H1 (cell line): ENCODE measurements around the gene MED12L. TPM values are rescaled to one million over a fixed set of nuclear protein-coding genes. Genes with fewer than 3 reads are reported as not detected.
A peak's percentile ranks its signal among the peaks of the same experiment; 100 is the strongest.

Experiments used
- CTCF ChIA-PET: fragments of 300-600 bp; sonication (Branson Sonifier 250); formaldehyde crosslinking; loops from one replicate; lab custom pipeline; 2021; ENCODE audit not compliant: partially characterized antibody; lab: Charles Lee
- POLR2A ChIA-PET: fragments of 300-600 bp; sonication (Branson Sonifier 250); formaldehyde crosslinking; loops from one replicate; lab custom pipeline; 2021; ENCODE audit warnings: inconsistent platforms; ENCODE audit not compliant: partially characterized antibody; lab: Charles Lee
- DNase-seq, 2 experiments: peaks; one replicate each; pipeline versions ENCODE4 v3.0.0 to v3.0.0-alpha.2; 2010 to 2022; ENCODE audit warnings: low spot score in 2 of 2, low read depth in 1 of 2, mixed read lengths in 1 of 2
- FAIRE-seq: peaks from 2 replicates; lab custom pipeline; 2011; peaks lifted over from hg19 to GRCh38; lab: Jason Lieb, UNC
- H2AFZ ChIP-seq: 2 replicates; pipeline ENCODE4 v1.8.1; 2012; ENCODE audit warnings: low read length, inconsistent platforms
- H2AK5ac ChIP-seq: 2 replicates; pipeline ENCODE4 v1.6.1; 2013; ENCODE audit warnings: low read depth, low read length
- H2BK120ac ChIP-seq: replicated peaks from 2 replicates; pipeline ENCODE3; 2013; ENCODE audit warnings: low read depth, low read length, inconsistent platforms
- H2BK12ac ChIP-seq: 2 replicates; pipeline ENCODE4 v1.6.1; 2013; ENCODE audit warnings: low read depth, low read length
- H2BK15ac ChIP-seq: 2 replicates; pipeline ENCODE4 v1.6.1; 2013; ENCODE audit warnings: low read length
- H2BK20ac ChIP-seq: 2 replicates; pipeline ENCODE4 v1.6.1; 2013; ENCODE audit warnings: low read length
- H2BK5ac ChIP-seq: 2 replicates; pipeline ENCODE4 v1.6.1; 2013; ENCODE audit warnings: low read depth, low read length
- H3K14ac ChIP-seq: 2 replicates; pipeline ENCODE4 v1.6.1; 2013; ENCODE audit warnings: inconsistent platforms; ENCODE audit not compliant: insufficient read length
- H3K18ac ChIP-seq: 2 replicates; pipeline ENCODE4 v1.6.1; 2013; ENCODE audit warnings: low read length; ENCODE audit errors: extremely low read depth
- H3K23ac ChIP-seq: 2 replicates; pipeline ENCODE4 v1.6.1; 2013; ENCODE audit warnings: inconsistent platforms; ENCODE audit not compliant: insufficient read length
- H3K23me2 ChIP-seq: 2 replicates; pipeline ENCODE4 v1.6.1; 2013; ENCODE audit warnings: low read depth, low read length
- H3K27ac ChIP-seq: 2 replicates; pipeline ENCODE4 v1.6.1; 2011; ENCODE audit warnings: low read depth, low read length, inconsistent platforms
- H3K27me3 ChIP-seq, 4 experiments: replicated peaks in 1 of 4; 1 replicate in 1 of 4; 2 replicates in 3 of 4; pipeline versions ENCODE4 v1.6.1 to v1.8.1; 2011 to 2013; ENCODE audit warnings: low read length in 3 of 4, mild to moderate bottlenecking in 3 of 4, inconsistent platforms in 2 of 4, mixed read lengths in 2 of 4, moderate library complexity in 1 of 4; ENCODE audit not compliant: control insufficient read depth in 3 of 4, insufficient read depth in 3 of 4; ENCODE audit errors: extremely low read depth in 1 of 4
- H3K36me3 ChIP-seq, 4 experiments: 2 replicates each; pipeline versions ENCODE4 v1.6.1 to v1.8.1; 2011 to 2013; ENCODE audit warnings: mild to moderate bottlenecking in 4 of 4, low read length in 3 of 4, moderate library complexity in 2 of 4, control low read depth in 1 of 4, inconsistent platforms in 1 of 4; ENCODE audit not compliant: insufficient read depth in 4 of 4, control insufficient read depth in 2 of 4
- H3K4ac ChIP-seq: replicated peaks from 2 replicates; pipeline ENCODE3; 2013; ENCODE audit warnings: low read length, low read depth, mixed read lengths, inconsistent platforms; ENCODE audit not compliant: insufficient read length
- H3K4me1 ChIP-seq, 4 experiments: replicated peaks in 1 of 4; 1 replicate in 1 of 4; 2 replicates in 3 of 4; pipeline versions ENCODE4 v1.6.1 to v1.8.1; 2011 to 2013; ENCODE audit warnings: low read length in 3 of 4, inconsistent platforms in 2 of 4, mixed read lengths in 1 of 4; ENCODE audit not compliant: insufficient read depth in 4 of 4, control insufficient read depth in 3 of 4
- H3K4me2 ChIP-seq, 2 experiments: 2 replicates each; pipeline versions ENCODE4 v1.6.1 to v1.8.1; 2011 to 2013; ENCODE audit warnings: low read depth in 2 of 2, low read length in 2 of 2, control low read depth in 1 of 2, inconsistent platforms in 1 of 2, mild to moderate bottlenecking in 1 of 2; ENCODE audit not compliant: insufficient read depth in 1 of 2
- H3K4me3 ChIP-seq, 4 experiments: fragments of 200-600, 300-600 bp in 1 of 4; sonication (generic), shearing (Covaris generic), sonication (Bioruptor Twin) in 1 of 4; 2 replicates each; pipeline versions ENCODE4 v1.5.1 to v1.8.1; 2011 to 2016; ENCODE audit warnings: low read length in 4 of 4, low read depth in 3 of 4, control low read depth in 2 of 4, inconsistent platforms in 2 of 4, mild to moderate bottlenecking in 2 of 4, mixed read lengths in 1 of 4, moderate library complexity in 1 of 4; ENCODE audit not compliant: insufficient read depth in 2 of 4; ENCODE audit errors: extremely low read depth in 1 of 4
- H3K56ac ChIP-seq: replicated peaks from 2 replicates; pipeline ENCODE3; 2013; ENCODE audit warnings: low read depth, mild to moderate bottlenecking, mixed read lengths, low read length, inconsistent platforms; ENCODE audit not compliant: insufficient read length
- H3K79me1 ChIP-seq: 2 replicates; pipeline ENCODE4 v1.6.1; 2013; ENCODE audit warnings: low read depth, low read length, control low read depth
- H3K79me2 ChIP-seq, 2 experiments: 2 replicates each; pipeline versions ENCODE4 v1.6.1 to v1.8.1; 2012 to 2013; ENCODE audit warnings: low read length in 2 of 2, mild to moderate bottlenecking in 2 of 2, inconsistent platforms in 1 of 2; ENCODE audit not compliant: insufficient read depth in 2 of 2, control insufficient read depth in 1 of 2
- H3K9ac ChIP-seq, 4 experiments: replicated peaks in 1 of 4; 1 replicate in 1 of 4; 2 replicates in 3 of 4; pipeline versions ENCODE4 v1.6.1 to v1.8.1; 2011 to 2013; ENCODE audit warnings: low read depth in 3 of 4, low read length in 3 of 4, control low read depth in 2 of 4, mild to moderate bottlenecking in 2 of 4, moderate library complexity in 2 of 4, inconsistent platforms in 1 of 4; ENCODE audit errors: extremely low read depth in 1 of 4
- H3K9me3 ChIP-seq, 2 experiments: 2 replicates each; pipeline versions ENCODE4 v1.6.1 to v1.8.1; 2012 to 2013; ENCODE audit warnings: mild to moderate bottlenecking in 2 of 2, moderate library complexity in 2 of 2, control low read depth in 1 of 2, inconsistent platforms in 1 of 2, low read depth in 1 of 2, low read length in 1 of 2, mixed read lengths in 1 of 2; ENCODE audit not compliant: insufficient read depth in 2 of 2
- H4K20me1 ChIP-seq, 2 experiments: replicated peaks in 1 of 2; 2 replicates each; pipeline versions ENCODE3 to v1.8.1; 2011 to 2013; ENCODE audit warnings: inconsistent platforms in 2 of 2, low read length in 2 of 2, mild to moderate bottlenecking in 1 of 2; ENCODE audit not compliant: insufficient read depth in 2 of 2, control insufficient read depth in 1 of 2
- H4K5ac ChIP-seq: 2 replicates; pipeline ENCODE4 v1.6.1; 2013; ENCODE audit warnings: low read length, low read depth, mixed read lengths, inconsistent platforms; ENCODE audit not compliant: insufficient read length
- H4K8ac ChIP-seq: 2 replicates; pipeline ENCODE4 v1.8.0; 2013; ENCODE audit warnings: mild to moderate bottlenecking, moderate library complexity, low read length, inconsistent platforms; ENCODE audit not compliant: insufficient read depth; ENCODE audit errors: extremely low read depth
- H4K91ac ChIP-seq: replicated peaks from 2 replicates; pipeline ENCODE3; 2013; ENCODE audit warnings: low read length, mixed read lengths, inconsistent platforms; ENCODE audit not compliant: insufficient read length
- BACH1 ChIP-seq: IDR thresholded peaks from 2 replicates; pipeline ENCODE4 v1.6.1; 2012; ENCODE audit warnings: low read length, improper control_type of control experiment
- CHD1 ChIP-seq: IDR thresholded peaks from 2 replicates; pipeline ENCODE4 v1.6.1; 2012; ENCODE audit warnings: low read depth, low read length, improper control_type of control experiment
- EP300 ChIP-seq, 2 experiments: IDR thresholded peaks; 1 replicate in 1 of 2; 2 replicates in 1 of 2; pipeline ENCODE4 v1.6.1; 2011 to 2012; ENCODE audit warnings: low read depth in 2 of 2, low read length in 2 of 2, mild to moderate bottlenecking in 2 of 2, borderline replicate concordance in 1 of 2, inconsistent platforms in 1 of 2, moderate library complexity in 1 of 2
- JUN ChIP-seq: IDR thresholded peaks from 2 replicates; pipeline ENCODE4 v1.6.1; 2011; ENCODE audit warnings: low read depth, mild to moderate bottlenecking, improper control_type of control experiment, low read length
- POLR2AphosphoS5 ChIP-seq: IDR thresholded peaks from 2 replicates; pipeline ENCODE4 v1.6.1; 2011; ENCODE audit warnings: low read depth, low read length
- SIRT6 ChIP-seq: IDR thresholded peaks from one replicate; pipeline ENCODE4 v1.7.1; 2012; ENCODE audit warnings: low read length, inconsistent platforms
- TCF12 ChIP-seq: IDR thresholded peaks from 2 replicates; pipeline ENCODE4 v1.6.1; 2011; ENCODE audit warnings: low read depth, mild to moderate bottlenecking, low read length
- ZNF274 ChIP-seq: IDR thresholded peaks from 2 replicates; pipeline ENCODE4 v1.7.0; 2012; ENCODE audit warnings: low read length, borderline replicate concordance; ENCODE audit errors: extremely low read depth
- WGBS, 2 experiments: shearing (Covaris generic) in 1 of 2; methylation state at CpG; one replicate each; pipeline versions ENCODE4 v1.1.6 to v1.1.7; 2013 to 2015; ENCODE audit warnings: low lambda C conversion rate in 2 of 2, mixed read lengths in 2 of 2, inconsistent platforms in 1 of 2, low coverage in 1 of 2, missing lambda C conversion rate in 1 of 2; ENCODE audit not compliant: insufficient replicate concordance in 2 of 2, insufficient coverage in 1 of 2, insufficient read length in 1 of 2; ENCODE audit errors: extremely low coverage in 1 of 2, missing lambda C conversion rate in 1 of 2; 5-methylcytosine and 5-hydroxymethylcytosine counted together
- polyA plus RNA-seq, 7 experiments: library from polyadenylated mRNA; depleted of rRNA in 3 of 7; stranded (reverse) in 5 of 7; unstranded in 2 of 7; fragments of >200 nt in 5 of 7; fragments of 200-250 nt in 2 of 7; gene quantifications; 1 replicate in 5 of 7; 2 replicates in 1 of 7; 4 replicates in 1 of 7; pipeline versions ENCODE4 v1.2.1 to v1.2.3, GENCODE V29; 2011 to 2013; ENCODE audit warnings: missing spikeins in 2 of 7, mixed read lengths in 2 of 7
- total RNA-seq: library from RNA; stranded (reverse); fragmentation: NEBNext Ultra II Directional; extraction: Animal tissue kit (Norgen Biotek cat#: 25700); gene quantifications from 2 replicates; pipeline ENCODE4 v1.2.1, GENCODE V29; 2021
- TF ChIP-seq, protein P1 (sequence below), 3 experiments: IDR thresholded peaks; 1 replicate in 2 of 3; 2 replicates in 1 of 3; pipeline versions ENCODE4 v1.5.1 to v1.6.1; 2011; ENCODE audit warnings: low read length in 3 of 3, mild to moderate bottlenecking in 3 of 3, inconsistent platforms in 2 of 3, low read depth in 1 of 3, moderate library complexity in 1 of 3; ENCODE audit not compliant: insufficient read depth in 1 of 3; ENCODE audit errors: control extremely low read depth in 1 of 3
- TF ChIP-seq, protein P2 (sequence below): IDR thresholded peaks from 2 replicates; pipeline ENCODE4 v1.6.1; 2011; ENCODE audit warnings: low read length, improper control_type of control experiment

The MED12L gene
- total and polyA plus RNA-seq, 2 of the 8 experiments (the other 6 are each of a cell fraction or from before 2014, with no cell fraction given) = 3.6 to 26.2 TPM

DNA sequence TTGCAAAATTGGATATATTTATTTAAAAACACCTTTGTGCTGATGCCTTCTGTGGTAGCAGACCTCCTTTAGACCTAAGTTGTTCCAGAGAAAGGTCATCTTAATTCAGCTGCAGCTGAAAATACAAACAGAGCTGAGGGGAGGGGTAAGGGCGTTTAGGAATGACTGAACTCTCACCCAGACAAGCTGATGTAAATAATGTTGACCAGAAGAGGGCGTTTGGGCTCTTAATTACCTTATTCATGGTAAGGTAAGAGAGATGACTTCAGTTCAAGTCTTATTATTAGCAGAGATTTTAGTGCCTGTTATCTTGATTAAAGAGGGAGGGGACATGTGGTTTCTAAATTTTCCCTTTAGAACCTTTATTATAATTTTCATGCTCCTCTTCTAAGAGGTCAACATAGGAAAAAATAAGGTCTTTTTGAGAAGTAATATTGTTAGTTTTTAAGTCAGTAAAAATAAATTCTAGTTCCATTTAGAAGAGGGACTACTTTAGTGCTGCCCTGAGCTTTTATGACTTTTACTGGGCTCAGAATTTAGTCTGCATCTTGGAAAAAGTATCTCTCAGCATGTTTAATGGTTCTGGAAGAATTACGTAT lies 71.3 kb downstream of the MED12L start:
- Histone ChIP-seq H3K27me3 (no peaks in the 10 kb centered on the region), H4K8ac (no peak overlapping the region), H3K23me2 (no peaks in the 10 kb centered on the region), H3K56ac (no peak overlapping the region), H3K9ac (no peak overlapping the region), H3K18ac (no peak overlapping the region), H2BK12ac (no peak overlapping the region), H3K79me2 (no peaks in the 10 kb centered on the region), H3K23ac (no peak overlapping the region), H3K14ac (no peak overlapping the region), H2AFZ (no peak overlapping the region), H4K5ac (no peak overlapping the region), H2BK5ac (no peak overlapping the region), H3K4me2 (no peak overlapping the region), H3K4me3 (no peak overlapping the region), H3K9me3 (no peaks in the 10 kb centered on the region), H3K4ac (no peak overlapping the region), H4K20me1 (no peaks in the 10 kb centered on the region), H3K4me1 (peaks cover 0 to 5% (median 3%) of the 10 kb centered on the region in 4 experiments; a peak in 4 of 7 replicates), H3K79me1 (no peaks in the 10 kb centered on the region), H3K27ac (no peak overlapping the region), H2BK20ac (no peak overlapping the region), H2BK120ac (no peak overlapping the region), H2AK5ac (no peak overlapping the region), H4K91ac (no peak overlapping the region), H2BK15ac (no peak overlapping the region), H3K36me3 (peaks cover 0 to 15% (median 0%) of the 10 kb centered on the region in 4 experiments; a peak in 2 of 8 replicates)
- ChIA-PET CTCF (interaction anchor here (0.6 to 2.1 kb wide), 26 partner anchors 8 to 525 kb away, joined by 3 to 20 read pairs (median 4); partner anchors contain the start of gene SIAH2), POLR2A (no interaction called here)
- DNase-seq (no peak), FAIRE-seq (peak; percentile 95)
- 38 to 100% methylated on average over 1 to 3 of the region's 3 CpGs for WGBS, 2 experiments
- TF ChIP-seq EP300 (IDR thresholded peaks at IDR 0.05; ENCODE audit: borderline replicate concordance in 1 of 2, low read depth in 2 of 2, low read length in 2 of 2) (no peak), POLR2AphosphoS5 (no peak), SIRT6 (no peak), JUN (no peak), TCF12 (no peak), CHD1 (no peak), BACH1 (peak; percentile 41; the same call in 1 of the 2 replicates), ZNF274 (no peak)
- TF ChIP-seq, protein P1, sequence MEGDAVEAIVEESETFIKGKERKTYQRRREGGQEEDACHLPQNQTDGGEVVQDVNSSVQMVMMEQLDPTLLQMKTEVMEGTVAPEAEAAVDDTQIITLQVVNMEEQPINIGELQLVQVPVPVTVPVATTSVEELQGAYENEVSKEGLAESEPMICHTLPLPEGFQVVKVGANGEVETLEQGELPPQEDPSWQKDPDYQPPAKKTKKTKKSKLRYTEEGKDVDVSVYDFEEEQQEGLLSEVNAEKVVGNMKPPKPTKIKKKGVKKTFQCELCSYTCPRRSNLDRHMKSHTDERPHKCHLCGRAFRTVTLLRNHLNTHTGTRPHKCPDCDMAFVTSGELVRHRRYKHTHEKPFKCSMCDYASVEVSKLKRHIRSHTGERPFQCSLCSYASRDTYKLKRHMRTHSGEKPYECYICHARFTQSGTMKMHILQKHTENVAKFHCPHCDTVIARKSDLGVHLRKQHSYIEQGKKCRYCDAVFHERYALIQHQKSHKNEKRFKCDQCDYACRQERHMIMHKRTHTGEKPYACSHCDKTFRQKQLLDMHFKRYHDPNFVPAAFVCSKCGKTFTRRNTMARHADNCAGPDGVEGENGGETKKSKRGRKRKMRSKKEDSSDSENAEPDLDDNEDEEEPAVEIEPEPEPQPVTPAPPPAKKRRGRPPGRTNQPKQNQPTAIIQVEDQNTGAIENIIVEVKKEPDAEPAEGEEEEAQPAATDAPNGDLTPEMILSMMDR (IDR thresholded peaks at IDR 0.05; ENCODE audit: control extremely low read depth in 1 of 3, insufficient read depth in 1 of 3, low read depth in 1 of 3, low read length in 3 of 3) = peak in 2 of 3 experiments; percentile 40 to 66; a peak in 2 of 4 replicates
- TF ChIP-seq, protein P2, sequence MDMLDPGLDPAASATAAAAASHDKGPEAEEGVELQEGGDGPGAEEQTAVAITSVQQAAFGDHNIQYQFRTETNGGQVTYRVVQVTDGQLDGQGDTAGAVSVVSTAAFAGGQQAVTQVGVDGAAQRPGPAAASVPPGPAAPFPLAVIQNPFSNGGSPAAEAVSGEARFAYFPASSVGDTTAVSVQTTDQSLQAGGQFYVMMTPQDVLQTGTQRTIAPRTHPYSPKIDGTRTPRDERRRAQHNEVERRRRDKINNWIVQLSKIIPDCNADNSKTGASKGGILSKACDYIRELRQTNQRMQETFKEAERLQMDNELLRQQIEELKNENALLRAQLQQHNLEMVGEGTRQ = no peak
